Suprapubic skin (tissue), 4 donors: ENCODE results near the gene PXYLP1.

Source experiments
- CTCF ChIP-seq, 2 donors: fragments of 200-600 bp in 1 of 2; fragments of 450-650 bp in 1 of 2; sonication (generic) in 1 of 2; IDR thresholded peaks; one replicate each; pipeline ENCODE4 v1.5.1; 2016 to 2019; ENCODE audit warnings: antibody characterized with exemption in 2 of 2, mild to moderate bottlenecking in 1 of 2, moderate library complexity in 1 of 2
- EP300 ChIP-seq: sonication (generic); formaldehyde crosslinking; IDR thresholded peaks from one replicate; pipeline ENCODE4 v1.6.1; 2017; ENCODE audit warnings: antibody characterized with exemption
- POLR2AphosphoS5 ChIP-seq, 3 donors: sonication (generic); formaldehyde crosslinking; IDR thresholded peaks; one replicate each; pipeline ENCODE4 v1.6.1; 2017; ENCODE audit warnings: antibody characterized with exemption in 3 of 3

- no peak for TF ChIP-seq CTCF (IDR thresholded peaks at IDR 0.05)
- TF ChIP-seq POLR2AphosphoS5 (IDR thresholded peaks at IDR 0.05): no peak
- no peak for TF ChIP-seq EP300
Observed at GRCh38 chr3:141234283-141234682, 2.7 kb downstream of the PXYLP1 start.
